ENCODE measurements around the gene SRSF10.

GRCh38 chr1:23925279-23925678 is 54.8 kb downstream of the SRSF10 start:
- TF ChIP-seq, protein P1, sequence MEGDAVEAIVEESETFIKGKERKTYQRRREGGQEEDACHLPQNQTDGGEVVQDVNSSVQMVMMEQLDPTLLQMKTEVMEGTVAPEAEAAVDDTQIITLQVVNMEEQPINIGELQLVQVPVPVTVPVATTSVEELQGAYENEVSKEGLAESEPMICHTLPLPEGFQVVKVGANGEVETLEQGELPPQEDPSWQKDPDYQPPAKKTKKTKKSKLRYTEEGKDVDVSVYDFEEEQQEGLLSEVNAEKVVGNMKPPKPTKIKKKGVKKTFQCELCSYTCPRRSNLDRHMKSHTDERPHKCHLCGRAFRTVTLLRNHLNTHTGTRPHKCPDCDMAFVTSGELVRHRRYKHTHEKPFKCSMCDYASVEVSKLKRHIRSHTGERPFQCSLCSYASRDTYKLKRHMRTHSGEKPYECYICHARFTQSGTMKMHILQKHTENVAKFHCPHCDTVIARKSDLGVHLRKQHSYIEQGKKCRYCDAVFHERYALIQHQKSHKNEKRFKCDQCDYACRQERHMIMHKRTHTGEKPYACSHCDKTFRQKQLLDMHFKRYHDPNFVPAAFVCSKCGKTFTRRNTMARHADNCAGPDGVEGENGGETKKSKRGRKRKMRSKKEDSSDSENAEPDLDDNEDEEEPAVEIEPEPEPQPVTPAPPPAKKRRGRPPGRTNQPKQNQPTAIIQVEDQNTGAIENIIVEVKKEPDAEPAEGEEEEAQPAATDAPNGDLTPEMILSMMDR (optimal IDR thresholded peaks at IDR 0.05 in 1 of 3, IDR thresholded peaks at IDR 0.05 in 1 of 3, conservative IDR thresholded peaks at IDR 0.05 in 1 of 3; ENCODE audit: extremely low read depth in 1 of 3, insufficient read depth in 2 of 3, low read length in 3 of 3), result no peak
- TF ChIP-seq EZH2 (IDR thresholded peaks at IDR 0.05; ENCODE audit: low read length), result no peak

Measured in keratinocyte (primary cell).